Activated CD4-positive, alpha-beta memory T cell treated with anti-CD3 and anti-CD28 coated beads for 36 hours (primary cell): ENCODE data around the gene SIPA1. TPM values are rescaled to one million over a fixed set of nuclear protein-coding genes. Genes with fewer than 3 reads are reported as not detected.
"Not testable (repeated sequence)": the region's sequence is repeated elsewhere in the genome, so short reads cannot be mapped to it uniquely, and the experiment has no call there.

ENCODE experiments used
- CTCF ChIA-PET: fragments of 350-600 bp; sonication (Branson Sonifier 250); formaldehyde crosslinking; loops from one replicate; lab custom pipeline; 2021; ENCODE audit warnings: antibody characterized with exemption, inconsistent platforms; lab: Charles Lee
- POLR2A ChIA-PET: fragments of 350-600 bp; sonication (Branson Sonifier 250); formaldehyde crosslinking; loops from one replicate; lab custom pipeline; 2021; ENCODE audit warnings: antibody characterized with exemption; lab: Charles Lee
- DNase-seq: peaks from one replicate; pipeline ENCODE4 v3.0.0-alpha.2; 2020
- H3K27ac Mint-ChIP-seq: one replicate; pipeline ENCODE4 v1.8.0; 2021; ENCODE audit warnings: mixed read lengths
- H3K27me3 Mint-ChIP-seq: one replicate; pipeline ENCODE4 v1.8.0; 2021; ENCODE audit warnings: mixed read lengths
- H3K36me3 Mint-ChIP-seq: one replicate; pipeline ENCODE4 v1.8.0; 2021; ENCODE audit warnings: mixed read lengths
- H3K4me1 Mint-ChIP-seq: one replicate; pipeline ENCODE4 v1.8.0; 2021; ENCODE audit warnings: low read depth, mixed read lengths
- H3K4me3 Mint-ChIP-seq: one replicate; pipeline ENCODE4 v1.8.0; 2021; ENCODE audit warnings: mild to moderate bottlenecking, mixed read lengths
- H3K9me3 Mint-ChIP-seq: one replicate; pipeline ENCODE4 v1.8.0; 2021; ENCODE audit warnings: mixed read lengths
- intact Hi-C: fragments of 100-400 bp; cut with micrococcal nuclease; formaldehyde crosslinking; loops from one replicate; pipeline ENCODE4 v1.15.1; 2023
- total RNA-seq, 2 experiments: library from RNA; stranded (reverse); gene quantifications; one replicate each; pipeline ENCODE4 v1.2.3, GENCODE V29; 2021

The SIPA1 gene
- total RNA-seq, 2 experiments from 2014 or later, result 163 to 167 TPM

DNA sequence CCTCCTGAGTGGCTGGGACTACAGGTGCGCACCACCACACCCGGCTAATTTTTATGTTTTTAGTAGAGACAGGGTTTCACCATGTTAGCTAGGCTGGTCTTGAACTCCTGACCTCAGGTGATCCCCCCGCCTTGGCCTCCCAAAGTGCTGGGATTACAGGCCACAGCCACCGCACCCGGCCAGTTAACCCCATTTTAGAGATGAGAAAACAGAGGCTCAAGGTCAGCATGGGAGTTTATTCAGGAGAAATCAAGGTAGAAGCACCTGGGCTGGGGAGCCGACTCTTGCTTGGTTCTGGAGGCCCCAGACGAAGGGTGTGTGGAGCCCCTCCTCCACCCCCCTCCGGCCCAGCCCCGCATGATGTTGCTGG, 1.3 kb downstream of the SIPA1 start:
- Mint-ChIP-seq H3K36me3 (peaks cover 52% of the 10 kb centered on the region), H3K4me3 (peak overlapping the region; percentile 85), H3K27ac (peak overlapping the region; percentile 95), H3K4me1 (peaks cover 45% of the 10 kb centered on the region)
- POLR2A ChIA-PET, result interaction anchor here (0.6 to 1.7 kb wide), 7 partner anchors 13 to 383 kb away, joined by 3 to 7 read pairs (median 3); partner anchors contain the start of gene RELA
- not testable (repeated sequence) for H3K27me3 Mint-ChIP-seq, DNase-seq, H3K9me3 Mint-ChIP-seq
- intact Hi-C loops, result loop anchor here (2.0 kb wide), 1 partner anchor 64 kb away; no protein-coding TSS in a partner anchor
- CTCF ChIA-PET, result interaction anchor here (0.8 to 3.6 kb wide), 5 partner anchors 13 to 45 kb away, joined by 3 to 18 read pairs (median 5); no protein-coding TSS in a partner anchor

DNA sequence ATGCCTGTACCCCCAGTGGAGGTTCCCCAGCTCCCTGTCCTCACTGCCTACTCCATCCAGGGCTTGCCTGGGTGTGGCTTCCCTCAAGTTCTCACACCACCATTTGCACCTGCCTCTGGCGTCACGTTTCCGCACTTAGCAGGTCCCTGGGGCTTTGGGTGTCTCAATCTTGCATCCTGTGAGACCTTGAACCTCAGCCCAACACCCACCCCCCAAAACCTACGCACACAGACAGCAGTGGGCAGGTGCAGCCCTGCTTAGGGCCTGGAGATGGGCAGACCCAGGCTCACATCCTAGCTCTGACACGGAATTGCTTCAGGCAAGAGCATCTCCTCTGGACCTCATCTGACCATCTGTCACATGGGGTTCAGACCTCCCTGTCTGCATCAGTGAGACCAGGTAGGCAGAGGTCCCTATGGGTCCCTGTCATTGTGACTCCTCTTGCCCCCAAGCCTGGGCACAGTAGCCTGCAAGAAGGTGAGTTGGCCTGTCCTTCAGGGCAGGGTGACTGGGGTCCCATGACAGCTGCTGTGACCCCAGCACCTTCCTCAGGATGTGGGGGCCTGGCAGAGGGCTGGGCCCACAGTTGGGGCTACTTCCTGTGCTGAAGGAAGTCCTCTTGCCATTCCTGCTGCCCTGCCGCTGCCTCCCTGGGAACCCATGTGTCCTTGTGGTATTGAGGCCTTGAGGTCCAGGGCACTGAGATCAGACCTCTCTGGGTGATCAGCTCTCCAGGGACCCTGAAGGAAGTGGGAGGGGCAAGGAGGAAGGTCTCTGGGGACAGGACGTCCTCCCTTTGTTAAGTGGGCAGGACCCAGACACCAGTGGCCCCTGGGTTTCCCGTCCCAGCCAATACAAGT, 2.0 kb downstream of the SIPA1 start:
- ChIA-PET POLR2A (interaction anchor here (1.0 to 3.5 kb wide), 7 partner anchors 9 to 140 kb away, joined by 3 to 20 read pairs (median 4); partner anchors contain the start of genes EHBP1L1 and RELA), CTCF (interaction anchor here (1.6 to 3.6 kb wide), 3 partner anchors 13 to 14 kb away, joined by 7 to 18 read pairs (median 11); no protein-coding TSS in a partner anchor)
- peak; percentile 75 for DNase-seq
- H3K27me3 Mint-ChIP-seq, result no peaks in the 10 kb centered on the region
- no peaks in the 10 kb centered on the region for H3K9me3 Mint-ChIP-seq
- H3K4me1 Mint-ChIP-seq, result peaks cover 46% of the 10 kb centered on the region
- peak overlapping the region; percentile 95 for H3K27ac Mint-ChIP-seq
- peak overlapping the region; percentile 85 for H3K4me3 Mint-ChIP-seq
- H3K36me3 Mint-ChIP-seq, result peaks cover 46% of the 10 kb centered on the region
- intact Hi-C loops, result loop anchor here (1.0 to 2.0 kb wide), 2 partner anchors 12 to 65 kb away; no protein-coding TSS in a partner anchor

DNA sequence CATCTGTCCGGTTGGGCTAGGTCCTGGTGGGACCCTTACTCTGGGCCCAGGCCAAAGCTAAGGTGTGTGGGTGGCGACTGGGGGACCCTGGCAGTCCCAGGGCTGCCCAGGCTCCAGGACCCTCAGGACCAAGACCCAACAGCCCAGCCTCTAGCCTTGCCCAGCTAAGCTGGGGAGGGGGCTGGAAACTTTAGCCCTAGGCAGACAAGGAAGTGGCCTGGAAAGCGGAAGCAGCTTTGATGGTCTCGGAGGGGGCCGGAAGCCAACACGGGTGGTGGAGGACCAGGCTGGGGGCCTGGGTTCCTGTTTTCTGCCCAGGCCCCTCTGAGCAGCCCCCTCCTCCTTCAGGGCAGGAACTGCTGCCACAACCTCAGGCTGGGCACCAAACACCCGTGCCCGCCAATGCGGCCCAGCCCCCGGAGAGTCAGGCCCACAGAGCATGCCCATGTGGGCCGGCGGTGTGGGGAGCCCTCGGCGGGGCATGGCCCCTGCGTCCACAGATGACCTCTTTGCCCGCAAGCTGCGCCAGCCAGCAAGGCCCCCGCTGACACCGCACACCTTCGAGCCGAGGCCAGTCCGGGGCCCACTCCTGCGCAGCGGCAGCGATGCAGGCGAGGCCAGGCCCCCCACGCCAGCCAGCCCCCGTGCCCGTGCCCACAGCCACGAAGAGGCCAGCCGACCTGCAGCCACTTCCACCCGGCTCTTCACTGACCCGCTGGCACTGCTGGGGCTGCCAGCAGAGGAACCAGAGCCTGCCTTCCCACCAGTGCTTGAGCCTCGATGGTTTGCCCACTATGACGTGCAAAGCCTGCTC, 2.8 kb downstream of the SIPA1 start:
- peaks cover 46% of the 10 kb centered on the region for H3K36me3 Mint-ChIP-seq
- H3K4me1 Mint-ChIP-seq, result peaks cover 46% of the 10 kb centered on the region
- peak overlapping the region; percentile 85 for H3K4me3 Mint-ChIP-seq
- no peaks in the 10 kb centered on the region for H3K27me3 Mint-ChIP-seq
- no peaks in the 10 kb centered on the region for H3K9me3 Mint-ChIP-seq
- ChIA-PET POLR2A (interaction anchor here (1.0 to 3.5 kb wide), 4 partner anchors 8 to 139 kb away, joined by 3 to 20 read pairs (median 4); partner anchors contain the start of gene EHBP1L1), CTCF (interaction anchor here (1.0 to 3.6 kb wide), 3 partner anchors 12 to 15 kb away, joined by 3 to 18 read pairs (median 7); no protein-coding TSS in a partner anchor)
- intact Hi-C loops, result loop anchor here (1.0 kb wide), 1 partner anchor 12 kb away; no protein-coding TSS in a partner anchor
- peak overlapping the region; percentile 95 for H3K27ac Mint-ChIP-seq
- DNase-seq, result peak; percentile 57

DNA sequence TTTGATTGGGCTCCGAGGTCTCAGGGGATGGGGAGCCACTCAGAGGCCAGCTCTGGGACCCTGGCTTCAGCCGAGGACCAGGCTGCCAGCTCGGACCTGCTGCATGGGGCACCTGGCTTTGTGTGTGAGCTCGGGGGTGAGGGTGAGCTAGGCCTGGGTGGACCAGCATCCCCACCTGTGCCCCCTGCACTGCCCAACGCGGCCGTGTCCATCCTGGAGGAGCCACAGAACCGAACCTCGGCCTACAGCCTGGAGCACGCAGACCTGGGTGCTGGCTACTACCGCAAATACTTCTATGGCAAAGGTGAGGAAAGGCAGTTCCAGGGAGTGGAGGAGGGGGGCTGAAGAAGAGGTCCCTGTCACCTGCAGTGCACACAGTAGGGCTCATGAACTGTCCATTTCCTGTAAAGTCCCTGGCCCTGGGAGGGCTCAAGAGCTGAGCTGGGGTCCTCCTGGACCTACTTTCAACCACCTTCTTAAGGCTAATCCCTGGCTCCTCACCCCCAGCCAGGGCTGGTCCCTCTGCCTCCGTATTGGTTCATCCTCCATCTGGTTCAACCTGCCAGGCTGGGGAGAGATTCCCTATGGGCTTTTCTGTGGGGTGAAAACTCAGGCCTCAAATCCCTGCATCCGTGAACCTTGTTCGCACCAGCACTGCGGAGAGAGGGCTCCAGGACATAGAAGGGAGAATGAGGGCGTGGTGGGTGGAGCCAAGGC, 3.6 kb downstream of the SIPA1 start:
- CTCF ChIA-PET, result interaction anchor here (0.9 to 1.6 kb wide), 4 partner anchors 11 to 16 kb away, joined by 3 to 7 read pairs (median 4); no protein-coding TSS in a partner anchor
- POLR2A ChIA-PET, result interaction anchor here (0.9 to 3.5 kb wide), 2 partner anchors 12 to 28 kb away, joined by 3 to 20 read pairs; partner anchors contain the start of gene MAP3K11
- intact Hi-C loops, result no loop called here
- H3K27me3 Mint-ChIP-seq, result no peaks in the 10 kb centered on the region
- H3K4me3 Mint-ChIP-seq, result peak overlapping the region; percentile 85
- H3K27ac Mint-ChIP-seq, result peak overlapping the region; percentile 95
- no peaks in the 10 kb centered on the region for H3K9me3 Mint-ChIP-seq
- H3K36me3 Mint-ChIP-seq, result peaks cover 48% of the 10 kb centered on the region
- H3K4me1 Mint-ChIP-seq, result peaks cover 46% of the 10 kb centered on the region
- DNase-seq, result no peak

DNA sequence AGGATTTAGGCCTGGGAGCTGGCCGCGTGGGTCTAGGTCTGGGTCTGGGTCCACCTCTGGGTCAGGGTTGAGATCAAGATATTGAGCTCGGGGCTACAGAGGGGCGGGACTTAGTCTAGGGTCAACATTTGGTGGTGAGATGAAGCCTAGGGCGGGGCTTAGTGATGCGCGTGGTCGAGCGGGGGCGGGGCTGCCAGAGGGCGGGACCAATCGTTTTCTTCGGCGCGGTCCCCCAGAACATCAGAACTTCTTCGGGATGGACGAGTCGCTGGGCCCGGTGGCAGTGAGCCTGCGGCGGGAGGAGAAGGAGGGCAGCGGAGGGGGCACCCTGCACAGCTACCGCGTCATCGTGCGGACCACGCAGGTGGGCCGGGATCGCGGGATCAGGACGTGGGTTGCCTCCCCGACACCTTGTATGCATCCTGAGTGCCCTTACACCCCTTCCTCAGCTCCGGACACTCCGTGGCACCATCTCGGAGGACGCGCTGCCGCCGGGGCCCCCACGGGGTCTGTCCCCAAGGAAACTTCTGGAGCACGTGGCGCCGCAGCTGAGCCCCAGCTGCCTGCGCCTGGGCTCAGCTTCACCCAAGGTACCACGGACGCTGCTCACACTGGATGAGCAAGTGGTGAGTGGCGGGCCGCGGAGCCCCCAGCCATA, 4.2 kb downstream of the SIPA1 start:
- no peaks in the 10 kb centered on the region for H3K9me3 Mint-ChIP-seq
- H3K27ac Mint-ChIP-seq, result peak overlapping the region; percentile 69
- peak; percentile 37 for DNase-seq
- H3K4me3 Mint-ChIP-seq, result peak overlapping the region; percentile 85
- H3K36me3 Mint-ChIP-seq, result peaks cover 45% of the 10 kb centered on the region
- CTCF ChIA-PET, result interaction anchor here (0.9 to 1.3 kb wide), 3 partner anchors 10 to 54 kb away, joined by 3 to 5 read pairs (median 3); no protein-coding TSS in a partner anchor
- H3K27me3 Mint-ChIP-seq, result no peaks in the 10 kb centered on the region
- peaks cover 43% of the 10 kb centered on the region for H3K4me1 Mint-ChIP-seq
- POLR2A ChIA-PET, result interaction anchor here (0.6 to 3.5 kb wide), 4 partner anchors 11 to 136 kb away, joined by 3 to 20 read pairs (median 4); partner anchors contain the start of gene MAP3K11
- intact Hi-C loops, result no loop called here

DNA sequence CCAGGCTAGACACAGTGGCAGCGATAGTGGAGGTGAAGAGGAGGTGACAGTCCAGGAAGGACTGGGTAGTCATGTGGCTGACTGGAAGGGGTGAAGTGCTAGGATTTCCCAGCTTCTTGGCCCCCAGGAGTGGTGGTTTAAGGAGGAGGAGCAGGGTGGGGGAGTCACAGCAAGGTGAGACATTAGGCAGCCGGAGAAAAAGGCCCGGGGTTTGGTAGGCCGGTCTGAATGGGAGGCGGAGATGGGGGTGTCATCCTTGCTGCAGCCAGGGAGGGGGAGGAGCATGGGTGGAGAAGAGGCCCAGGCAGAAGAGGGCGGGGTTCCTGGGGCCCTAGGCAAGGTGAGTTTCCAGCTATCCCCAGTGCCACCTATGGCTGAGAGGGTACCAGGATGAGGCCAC, 6.1 kb downstream of the SIPA1 start:
- POLR2A ChIA-PET, result interaction anchor here (0.5 to 1.8 kb wide), 2 partner anchors 11 to 309 kb away, joined by 4 to 8 read pairs; no protein-coding TSS in a partner anchor
- intact Hi-C loops, result no loop called here
- no peaks in the 10 kb centered on the region for H3K9me3 Mint-ChIP-seq
- peak overlapping the region; percentile 38 for H3K27ac Mint-ChIP-seq
- CTCF ChIA-PET, result no interaction called here
- H3K4me1 Mint-ChIP-seq, result peaks cover 34% of the 10 kb centered on the region
- no peaks in the 10 kb centered on the region for H3K27me3 Mint-ChIP-seq
- H3K36me3 Mint-ChIP-seq, result peaks cover 46% of the 10 kb centered on the region
- no peak overlapping the region for H3K4me3 Mint-ChIP-seq
- peak; percentile 59 for DNase-seq

DNA sequence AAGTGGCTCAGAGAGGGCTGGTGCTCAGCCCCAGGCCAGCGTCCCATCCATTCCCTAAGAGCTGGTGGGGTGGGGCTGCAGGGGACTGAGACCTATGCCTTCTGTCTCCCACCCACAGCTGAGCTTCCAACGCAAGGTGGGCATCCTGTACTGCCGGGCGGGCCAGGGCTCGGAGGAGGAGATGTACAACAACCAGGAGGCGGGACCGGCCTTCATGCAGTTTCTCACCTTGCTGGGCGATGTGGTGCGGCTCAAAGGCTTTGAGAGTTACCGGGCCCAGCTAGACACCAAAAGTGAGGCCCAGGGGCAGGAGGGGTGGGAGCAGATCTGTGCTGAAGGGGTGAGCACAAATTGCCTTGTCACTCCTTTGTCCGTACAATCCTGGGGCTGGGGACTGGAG, 6.9 kb downstream of the SIPA1 start:
- Mint-ChIP-seq H3K9me3 (no peaks in the 10 kb centered on the region), H3K36me3 (peaks cover 42% of the 10 kb centered on the region), H3K27me3 (no peaks in the 10 kb centered on the region), H3K4me3 (no peak overlapping the region), H3K4me1 (peaks cover 30% of the 10 kb centered on the region), H3K27ac (no peak overlapping the region)
- ChIA-PET CTCF (interaction anchor here (1.3 kb wide), 1 partner anchor 135 kb away, joined by 3 read pairs; no protein-coding TSS in a partner anchor), POLR2A (interaction anchor here (0.6 to 1.8 kb wide), 2 partner anchors 12 to 243 kb away, joined by 3 to 8 read pairs; no protein-coding TSS in a partner anchor)
- intact Hi-C loops, result no loop called here
- DNase-seq, result no peak

DNA sequence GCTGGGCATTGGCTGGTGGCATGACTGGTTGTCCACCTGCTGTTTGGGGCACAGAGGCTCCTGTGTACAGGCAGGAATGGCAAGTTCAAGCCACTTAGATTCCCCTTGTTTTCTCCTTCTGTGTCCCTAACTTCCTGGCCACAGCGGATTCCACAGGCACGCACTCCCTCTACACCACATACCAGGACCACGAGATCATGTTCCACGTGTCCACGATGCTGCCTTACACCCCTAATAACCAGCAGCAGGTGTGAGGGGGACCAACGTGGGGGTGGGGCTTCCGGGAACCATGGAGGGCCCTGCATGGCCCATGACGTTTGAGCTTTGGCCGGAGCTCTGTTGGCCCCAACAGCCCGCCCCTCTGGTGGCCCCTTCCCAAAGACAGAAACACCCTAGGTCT, 7.8 kb downstream of the SIPA1 start:
- no peak for DNase-seq
- H3K4me1 Mint-ChIP-seq, result peaks cover 24% of the 10 kb centered on the region
- peaks cover 40% of the 10 kb centered on the region for H3K36me3 Mint-ChIP-seq
- H3K27me3 Mint-ChIP-seq, result no peaks in the 10 kb centered on the region
- intact Hi-C loops, result no loop called here
- H3K9me3 Mint-ChIP-seq, result no peaks in the 10 kb centered on the region
- ChIA-PET CTCF (interaction anchor here (1.3 kb wide), 1 partner anchor 134 kb away, joined by 3 read pairs; no protein-coding TSS in a partner anchor), POLR2A (interaction anchor here (1.8 kb wide), 1 partner anchor 13 kb away, joined by 8 read pairs; no protein-coding TSS in a partner anchor)
- no peak overlapping the region for H3K27ac Mint-ChIP-seq
- H3K4me3 Mint-ChIP-seq, result no peak overlapping the region

DNA sequence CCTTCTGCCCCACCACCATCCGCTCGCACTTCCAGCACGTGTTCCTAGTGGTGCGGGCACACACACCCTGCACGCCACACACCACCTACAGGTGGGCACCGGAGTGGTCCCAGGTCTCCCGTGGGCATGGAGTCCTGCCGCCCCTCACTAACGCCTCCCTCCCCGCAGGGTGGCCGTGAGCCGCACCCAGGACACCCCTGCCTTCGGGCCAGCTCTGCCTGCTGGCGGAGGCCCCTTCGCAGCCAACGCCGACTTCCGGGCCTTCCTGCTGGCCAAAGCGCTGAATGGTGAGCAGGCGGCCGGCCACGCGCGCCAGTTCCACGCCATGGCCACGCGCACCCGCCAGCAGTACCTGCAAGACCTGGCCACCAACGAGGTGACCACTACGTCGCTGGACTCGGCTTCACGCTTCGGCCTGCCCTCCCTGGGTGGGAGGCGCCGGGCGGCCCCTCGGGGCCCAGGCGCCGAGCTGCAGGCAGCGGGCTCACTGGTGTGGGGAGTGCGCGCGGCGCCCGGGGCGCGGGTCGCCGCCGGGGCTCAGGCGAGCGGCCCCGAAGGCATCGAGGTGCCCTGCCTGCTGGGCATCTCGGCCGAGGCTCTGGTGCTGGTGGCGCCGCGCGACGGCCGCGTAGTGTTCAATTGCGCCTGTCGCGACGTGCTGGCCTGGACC, 8.5 kb downstream of the SIPA1 start:
- no peak for DNase-seq
- Mint-ChIP-seq H3K27ac (no peak overlapping the region), H3K9me3 (no peaks in the 10 kb centered on the region), H3K4me1 (peaks cover 22% of the 10 kb centered on the region), H3K27me3 (no peaks in the 10 kb centered on the region), H3K36me3 (peaks cover 39% of the 10 kb centered on the region), H3K4me3 (no peak overlapping the region)
- CTCF ChIA-PET, result no interaction called here
- POLR2A ChIA-PET, result interaction anchor here (1.0 kb wide), 1 partner anchor 14 kb away, joined by 3 read pairs; no protein-coding TSS in a partner anchor
- intact Hi-C loops, result no loop called here
